HG03521 (cell line): ENCODE data around the gene EPHA8.

ENCODE experiments used
- ATAC-seq: cut with Tn5 transposase; IDR thresholded peaks from one replicate; pipeline ENCODE4 v1.9.1; 2021; ENCODE audit warnings: mild to moderate bottlenecking, moderate library complexity; ENCODE audit not compliant: unreplicated experiment

Gene EPHA8

DNA sequence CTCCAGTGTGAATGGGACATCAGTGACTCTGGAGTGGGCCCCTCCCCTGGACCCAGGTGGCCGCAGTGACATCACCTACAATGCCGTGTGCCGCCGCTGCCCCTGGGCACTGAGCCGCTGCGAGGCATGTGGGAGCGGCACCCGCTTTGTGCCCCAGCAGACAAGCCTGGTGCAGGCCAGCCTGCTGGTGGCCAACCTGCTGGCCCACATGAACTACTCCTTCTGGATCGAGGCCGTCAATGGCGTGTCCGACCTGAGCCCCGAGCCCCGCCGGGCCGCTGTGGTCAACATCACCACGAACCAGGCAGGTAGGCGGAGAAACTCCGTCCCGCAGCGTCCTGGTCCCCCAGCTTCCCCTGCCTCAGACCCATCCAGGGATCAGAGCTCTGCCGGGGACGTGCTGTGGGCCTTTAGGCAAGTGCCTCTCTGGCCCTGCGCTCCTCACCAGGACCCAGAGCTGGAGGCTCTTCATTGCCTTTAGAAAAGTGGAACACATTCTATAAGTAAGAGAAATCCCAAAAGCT, 25.7 kb downstream of the EPHA8 start:
- ATAC-seq: no peak

GRCh38 chr1:22591576-22591975, 28.3 kb downstream of the EPHA8 start:
- no peak for ATAC-seq

DNA sequence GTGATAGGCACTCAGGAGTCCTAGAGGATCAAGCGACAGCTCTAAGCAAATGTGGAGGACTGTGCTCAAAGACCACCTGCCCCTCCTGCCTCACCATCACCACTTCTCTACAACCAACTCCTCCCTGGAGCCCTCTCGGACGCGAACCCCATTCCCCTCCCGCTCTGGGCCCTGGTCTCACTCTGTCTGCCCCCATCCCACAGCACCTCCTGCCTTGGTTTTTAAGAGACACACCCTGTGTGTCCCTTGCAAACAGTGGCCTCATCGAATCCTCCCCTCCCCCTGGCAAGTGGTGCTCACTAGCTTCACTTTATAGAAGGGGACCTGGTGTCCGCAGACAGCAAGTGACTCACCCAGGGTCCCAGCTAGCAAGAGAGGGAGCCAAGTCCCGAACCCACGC, 28.8 kb downstream of the EPHA8 start:
- no peak for ATAC-seq

DNA sequence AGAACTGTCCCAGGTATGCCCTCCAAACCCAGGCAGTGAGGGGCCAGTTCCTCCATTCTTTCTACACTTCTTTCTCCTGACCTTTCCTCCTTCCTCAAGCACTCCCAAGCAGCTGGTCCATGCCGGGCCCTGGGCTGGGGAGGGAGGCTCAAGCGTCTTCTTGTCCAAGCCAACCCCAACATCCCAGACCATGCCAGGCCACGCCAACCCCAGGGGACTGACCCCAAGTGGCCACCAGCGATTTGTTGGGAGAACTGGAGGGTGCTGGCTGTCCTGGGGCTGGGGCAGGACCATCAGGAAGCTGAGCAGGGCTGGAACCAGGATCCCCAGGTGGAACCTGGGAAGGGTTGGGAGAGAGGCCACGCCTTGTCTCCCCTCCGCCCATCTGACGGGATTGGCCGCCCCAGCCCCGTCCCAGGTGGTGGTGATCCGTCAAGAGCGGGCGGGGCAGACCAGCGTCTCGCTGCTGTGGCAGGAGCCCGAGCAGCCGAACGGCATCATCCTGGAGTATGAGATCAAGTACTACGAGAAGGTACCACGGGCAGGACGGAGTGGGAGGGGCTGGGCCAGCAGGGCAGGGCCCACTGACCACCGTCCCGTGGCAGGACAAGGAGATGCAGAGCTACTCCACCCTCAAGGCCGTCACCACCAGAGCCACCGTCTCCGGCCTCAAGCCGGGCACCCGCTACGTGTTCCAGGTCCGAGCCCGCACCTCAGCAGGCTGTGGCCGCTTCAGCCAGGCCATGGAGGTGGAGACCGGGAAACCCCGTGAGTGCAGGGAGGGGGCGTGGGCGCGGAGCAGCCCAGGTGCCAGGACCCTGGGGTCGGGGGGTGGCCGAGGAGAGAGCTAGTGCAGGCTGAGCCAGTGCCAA, 29.9 kb downstream of the EPHA8 start:
- ATAC-seq: no peak

DNA sequence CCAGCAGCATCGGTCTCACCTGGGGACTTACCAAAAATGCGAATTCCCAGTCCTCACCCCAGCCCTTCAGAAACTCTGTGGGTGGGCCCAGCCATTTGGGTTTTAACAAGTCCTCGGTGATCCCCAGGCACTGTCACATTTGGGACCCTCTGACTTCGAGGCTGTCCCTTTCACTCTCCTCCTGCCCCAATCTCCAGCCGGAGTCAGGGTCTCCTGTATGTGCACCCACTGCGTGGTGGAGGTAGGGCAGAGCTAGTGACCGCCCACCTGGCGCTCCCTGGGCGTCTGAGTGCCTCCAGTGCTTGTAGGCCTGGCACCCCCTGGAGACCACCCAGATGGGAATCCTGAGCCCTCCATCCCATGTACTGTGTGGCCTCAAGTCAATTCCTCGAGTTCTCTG, 31.1 kb downstream of the EPHA8 start:
- ATAC-seq: no peak

GRCh38 chr1:22595108-22595507, 31.8 kb downstream of the EPHA8 start:
- no peak for ATAC-seq

- ATAC-seq: no peak
Observed at GRCh38 chr1:22597301-22597965, 34.1 kb downstream of the EPHA8 start.

- no peak for ATAC-seq
Observed at GRCh38 chr1:22597996-22598395, 34.7 kb downstream of the EPHA8 start.

DNA sequence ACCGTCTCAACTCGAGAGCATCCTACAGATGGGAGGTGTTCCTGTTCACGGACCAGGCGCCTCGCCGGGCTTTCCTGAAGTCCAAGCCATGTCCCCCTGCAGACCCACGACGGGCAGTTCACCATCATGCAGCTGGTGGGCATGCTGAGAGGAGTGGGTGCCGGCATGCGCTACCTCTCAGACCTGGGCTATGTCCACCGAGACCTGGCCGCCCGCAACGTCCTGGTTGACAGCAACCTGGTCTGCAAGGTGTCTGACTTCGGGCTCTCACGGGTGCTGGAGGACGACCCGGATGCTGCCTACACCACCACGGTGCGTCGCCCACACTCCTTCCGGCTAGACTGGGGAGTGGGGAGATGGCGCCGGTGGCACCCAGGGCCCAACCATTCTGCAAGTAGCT, 35.4 kb downstream of the EPHA8 start:
- ATAC-seq: no peak

DNA sequence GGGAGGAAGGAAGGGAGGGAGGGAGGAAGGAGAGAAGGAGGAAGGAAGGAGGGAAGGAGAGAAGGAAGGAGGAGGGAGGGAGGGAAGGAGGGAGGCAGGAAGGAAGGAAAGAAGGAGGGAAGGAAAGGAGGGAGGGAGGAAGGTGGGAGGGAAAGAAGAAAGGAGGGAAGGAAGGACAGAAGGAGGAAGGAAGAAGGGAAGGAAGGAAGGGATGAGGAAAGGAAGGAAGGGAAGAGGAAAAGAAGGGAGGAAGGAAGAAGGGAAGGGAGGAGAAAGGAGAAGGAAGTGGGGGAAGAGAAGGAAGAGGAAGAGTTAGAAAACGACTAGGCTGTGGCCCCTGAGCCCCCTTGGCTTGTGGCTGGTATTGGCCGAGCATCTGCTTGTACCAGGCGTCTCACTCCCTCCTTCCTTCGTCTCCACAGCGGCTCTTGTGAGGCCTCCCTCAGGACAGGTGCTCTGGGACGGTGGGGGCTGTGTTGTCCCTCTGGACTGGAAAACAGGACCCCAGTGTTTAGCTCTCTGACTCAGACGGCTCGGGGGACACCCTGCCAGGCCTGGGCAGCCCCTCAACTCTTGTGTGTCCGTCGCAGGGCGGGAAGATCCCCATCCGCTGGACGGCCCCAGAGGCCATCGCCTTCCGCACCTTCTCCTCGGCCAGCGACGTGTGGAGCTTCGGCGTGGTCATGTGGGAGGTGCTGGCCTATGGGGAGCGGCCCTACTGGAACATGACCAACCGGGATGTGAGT, 37.0 kb downstream of the EPHA8 start:
- ATAC-seq: no peak

DNA sequence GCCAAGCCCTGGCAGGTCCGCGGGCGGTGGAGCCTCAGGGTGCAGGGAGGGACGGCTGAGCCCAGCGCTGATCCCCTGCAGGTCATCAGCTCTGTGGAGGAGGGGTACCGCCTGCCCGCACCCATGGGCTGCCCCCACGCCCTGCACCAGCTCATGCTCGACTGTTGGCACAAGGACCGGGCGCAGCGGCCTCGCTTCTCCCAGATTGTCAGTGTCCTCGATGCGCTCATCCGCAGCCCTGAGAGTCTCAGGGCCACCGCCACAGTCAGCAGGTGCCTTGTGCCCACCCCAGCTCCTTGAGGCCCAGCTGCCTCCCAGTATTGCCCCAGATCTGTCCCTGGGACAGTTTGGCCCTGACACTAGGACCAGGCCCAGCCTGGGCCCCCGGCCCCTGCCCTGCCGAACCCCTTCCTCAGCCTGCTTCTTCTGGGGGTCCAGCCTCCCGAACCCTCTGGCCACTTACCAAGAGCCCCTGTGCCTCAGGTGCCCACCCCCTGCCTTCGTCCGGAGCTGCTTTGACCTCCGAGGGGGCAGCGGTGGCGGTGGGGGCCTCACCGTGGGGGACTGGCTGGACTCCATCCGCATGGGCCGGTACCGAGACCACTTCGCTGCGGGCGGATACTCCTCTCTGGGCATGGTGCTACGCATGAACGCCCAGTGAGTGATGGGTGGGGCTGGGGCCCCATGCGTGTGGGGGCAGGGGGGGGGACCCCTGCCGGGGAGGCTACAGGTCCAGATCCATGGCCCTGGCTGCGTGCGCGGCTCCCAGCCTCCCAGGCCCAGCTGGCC, 37.7 kb downstream of the EPHA8 start:
- ATAC-seq: no peak

- ATAC-seq: no peak
Observed at GRCh38 chr1:22601610-22602009, 38.3 kb downstream of the EPHA8 start.

- no peak for ATAC-seq
Observed at GRCh38 chr1:22602060-22602740, 38.9 kb downstream of the EPHA8 start.

DNA sequence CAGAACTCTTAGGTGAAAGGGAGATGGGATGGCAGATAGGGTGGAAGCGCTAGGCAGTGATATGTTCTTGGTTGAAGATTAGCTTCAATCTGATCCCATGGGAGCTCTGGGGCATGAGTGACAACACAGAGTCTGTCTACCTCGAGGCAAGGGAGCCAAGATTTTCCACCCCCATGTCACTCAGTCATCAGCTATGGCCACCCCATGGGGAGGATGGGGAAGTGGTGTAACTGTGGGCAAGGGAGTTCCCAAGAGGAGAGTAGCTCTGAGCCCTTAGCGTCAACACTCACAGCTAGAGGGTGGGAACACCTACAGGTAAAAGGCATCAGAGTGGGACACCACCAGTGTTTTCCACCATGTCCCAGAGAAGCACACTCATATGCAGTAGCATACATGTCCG, 42.9 kb downstream of the EPHA8 start:
- no peak for ATAC-seq

GRCh38 chr1:22607154-22607553, 43.9 kb downstream of the EPHA8 start:
- no peak for ATAC-seq

DNA sequence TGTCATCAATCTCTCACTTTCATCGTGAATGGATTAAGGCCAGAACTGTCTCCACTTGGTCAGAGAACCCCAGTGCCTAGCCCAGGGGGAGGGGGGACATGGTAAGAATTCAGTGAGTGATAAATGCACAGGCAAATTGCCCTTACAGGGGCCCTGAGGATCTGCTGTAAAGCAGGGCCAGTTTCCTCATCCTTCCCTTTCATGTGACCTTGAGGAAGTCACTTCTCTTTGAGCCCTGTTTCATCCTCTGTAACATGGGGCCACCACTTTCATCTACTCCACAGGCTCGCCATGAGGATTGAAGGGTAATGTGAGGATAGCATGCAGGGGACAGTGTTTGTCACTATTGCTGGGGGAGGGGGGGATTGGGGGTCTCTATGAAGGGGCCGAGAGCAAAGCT, 45.1 kb downstream of the EPHA8 start:
- no peak for ATAC-seq

DNA sequence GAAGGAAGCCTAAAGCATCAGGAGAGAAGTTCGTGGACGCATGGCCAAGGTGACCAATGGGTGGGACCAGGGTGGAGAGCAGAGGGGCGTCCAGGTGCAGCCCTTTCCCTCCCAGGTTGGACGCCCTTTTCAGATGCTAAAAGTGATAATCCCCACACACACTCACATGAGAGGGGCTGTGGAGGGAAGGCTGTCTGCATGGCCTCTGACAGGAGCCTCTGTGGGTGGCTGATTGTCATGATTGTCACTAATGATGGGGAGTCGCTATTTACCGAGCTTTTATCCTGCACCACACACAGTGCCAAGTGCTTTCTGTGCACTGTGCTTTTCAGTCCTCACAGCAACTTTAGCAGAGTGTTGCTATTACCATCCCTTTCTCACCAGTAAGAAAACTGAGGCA, 46.0 kb downstream of the EPHA8 start:
- no peak for ATAC-seq

- no peak for ATAC-seq
Observed at GRCh38 chr1:22611530-22611947, 48.2 kb downstream of the EPHA8 start.

DNA sequence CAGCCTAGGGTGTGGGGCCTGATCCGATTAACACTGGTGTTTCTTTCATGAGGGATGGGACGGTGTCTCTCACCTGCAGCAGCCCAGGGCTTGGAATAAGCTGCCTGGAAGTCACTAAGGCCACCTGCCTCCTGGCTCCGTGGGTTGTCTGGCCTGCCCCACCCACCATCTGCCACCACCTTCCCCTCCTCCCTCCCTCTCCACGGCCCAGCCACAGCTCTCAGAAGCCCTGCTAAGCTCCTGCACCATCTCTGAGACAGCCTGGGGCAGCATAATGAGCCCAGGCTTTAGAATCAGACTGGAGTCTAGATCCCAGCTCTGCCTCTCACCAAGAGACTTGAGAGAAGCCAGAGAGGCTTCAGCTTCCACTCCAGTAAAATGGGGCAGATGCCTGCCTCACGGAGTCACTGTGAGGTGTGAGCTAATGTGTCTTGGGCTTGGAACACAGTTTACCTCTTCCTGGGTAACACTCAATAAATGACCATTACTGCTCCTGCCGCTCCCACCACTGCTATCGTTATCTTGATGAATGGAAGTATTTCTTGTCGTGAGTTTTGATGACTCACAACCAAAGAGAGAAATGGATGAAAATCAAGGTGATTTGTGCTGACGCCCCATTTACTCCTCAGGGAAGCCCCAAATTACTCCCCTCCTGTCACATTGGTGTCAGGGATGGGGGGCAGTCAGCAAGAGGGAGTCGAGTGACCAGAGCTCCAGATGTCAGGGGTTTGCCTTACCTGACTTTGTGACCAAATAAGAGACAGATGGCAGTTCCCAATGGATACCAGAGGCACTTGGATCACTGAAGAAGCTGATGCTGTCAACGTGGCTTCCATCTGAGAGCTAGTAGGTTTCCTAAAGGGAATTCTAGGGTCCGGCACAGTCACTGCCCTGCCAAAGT, 49.6 kb downstream of the EPHA8 start:
- ATAC-seq: no peak
